NCI-H446 treated with DMSO at 0.1 percent for 48 hours (cell line): ENCODE data around the gene EEF1A2.

Source experiments
- DNase-seq: peaks from one replicate; lab custom pipeline; 2025; lab: John Stamatoyannopoulos, UW

The EEF1A2 gene

DNA sequence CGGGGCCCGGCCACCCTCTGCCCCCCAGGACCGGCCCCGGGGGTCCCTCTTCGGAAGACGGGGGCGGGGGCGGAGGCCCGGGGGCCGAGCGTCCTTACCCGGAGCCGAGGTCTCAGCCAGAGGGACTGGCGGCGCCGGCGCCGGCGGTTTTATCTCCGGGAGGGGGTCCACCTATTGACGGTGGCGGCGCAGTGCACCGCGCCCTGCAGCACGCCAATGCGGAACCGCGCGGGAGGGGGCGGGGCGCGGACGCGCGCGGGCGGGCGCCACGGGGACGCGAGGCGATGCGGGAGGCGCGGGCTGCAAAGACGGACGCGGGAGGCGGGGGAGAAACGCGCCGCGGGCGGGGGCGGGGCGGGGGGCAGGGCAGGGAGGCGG, at the start of gene EEF1A2:
Gene EEF1A2 (minus strand): TSS at position 124 of the 378 bp plus-strand sequence. CDS start 1,320 bp downstream, outside the sequence.
- DNase-seq = no peak

DNA sequence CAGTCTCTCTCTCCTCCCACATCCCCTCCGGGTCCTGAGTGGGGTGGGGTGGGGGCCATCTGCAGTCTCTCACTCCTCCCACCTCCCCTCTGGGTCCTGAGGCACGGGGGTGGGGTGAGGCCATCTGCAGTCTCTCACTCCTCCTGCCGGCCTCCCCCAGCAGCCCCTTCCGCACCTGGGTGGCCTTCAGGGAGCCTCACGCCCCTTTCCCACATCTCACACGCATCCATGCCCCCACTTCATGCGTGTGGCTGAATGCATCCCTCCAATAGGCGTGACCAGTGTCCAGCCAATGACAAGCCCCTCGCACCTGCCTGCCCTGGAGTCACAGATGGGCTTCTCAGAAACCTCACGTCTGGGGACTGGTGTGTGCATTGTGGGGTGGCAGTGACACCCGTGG, 49.7 kb upstream of the EEF1A2 start:
- DNase-seq = no peak

DNA sequence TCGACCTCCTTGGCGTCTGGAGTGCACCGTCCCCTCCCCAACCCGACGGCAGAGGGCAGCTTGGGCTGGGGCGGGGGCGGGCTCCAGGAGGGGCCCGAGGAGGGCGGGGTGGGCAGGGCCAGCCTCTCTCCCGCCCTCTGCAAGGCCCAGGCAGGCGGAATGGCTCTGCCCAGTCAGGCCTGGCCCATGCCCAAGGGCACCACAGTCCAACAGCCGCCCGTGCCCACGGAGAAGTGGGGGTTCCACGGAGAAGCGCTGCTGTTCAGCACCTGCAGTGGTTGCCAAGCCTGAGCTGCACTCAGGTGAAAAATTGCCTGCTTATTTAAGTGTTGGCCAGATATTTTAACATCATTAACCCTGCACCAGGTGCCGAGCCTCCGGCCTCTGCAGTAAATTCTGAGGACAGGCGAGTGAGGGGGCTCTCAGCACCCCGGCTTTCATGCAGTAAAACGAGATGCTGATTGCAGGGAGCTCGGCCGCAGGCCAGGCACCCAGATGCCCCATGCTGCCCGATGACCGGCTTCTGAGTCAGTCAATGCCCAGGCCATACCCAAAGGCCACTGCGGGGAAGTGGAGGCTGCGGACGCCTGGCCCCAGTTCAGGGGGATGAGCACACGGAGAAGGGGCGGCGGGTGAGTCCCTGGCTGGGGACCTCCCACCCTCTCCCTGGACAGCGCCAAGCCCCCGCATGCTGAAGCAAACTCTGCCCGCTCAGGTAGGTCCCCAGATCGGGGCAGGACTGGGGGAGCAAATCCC, 49.0 kb upstream of the EEF1A2 start, which contains the start of gene SRMS:
Gene SRMS (minus strand): TSS at position 25 of the 756 bp plus-strand sequence. CDS start 286 bp downstream, outside the sequence.
- no peak for DNase-seq

DNA sequence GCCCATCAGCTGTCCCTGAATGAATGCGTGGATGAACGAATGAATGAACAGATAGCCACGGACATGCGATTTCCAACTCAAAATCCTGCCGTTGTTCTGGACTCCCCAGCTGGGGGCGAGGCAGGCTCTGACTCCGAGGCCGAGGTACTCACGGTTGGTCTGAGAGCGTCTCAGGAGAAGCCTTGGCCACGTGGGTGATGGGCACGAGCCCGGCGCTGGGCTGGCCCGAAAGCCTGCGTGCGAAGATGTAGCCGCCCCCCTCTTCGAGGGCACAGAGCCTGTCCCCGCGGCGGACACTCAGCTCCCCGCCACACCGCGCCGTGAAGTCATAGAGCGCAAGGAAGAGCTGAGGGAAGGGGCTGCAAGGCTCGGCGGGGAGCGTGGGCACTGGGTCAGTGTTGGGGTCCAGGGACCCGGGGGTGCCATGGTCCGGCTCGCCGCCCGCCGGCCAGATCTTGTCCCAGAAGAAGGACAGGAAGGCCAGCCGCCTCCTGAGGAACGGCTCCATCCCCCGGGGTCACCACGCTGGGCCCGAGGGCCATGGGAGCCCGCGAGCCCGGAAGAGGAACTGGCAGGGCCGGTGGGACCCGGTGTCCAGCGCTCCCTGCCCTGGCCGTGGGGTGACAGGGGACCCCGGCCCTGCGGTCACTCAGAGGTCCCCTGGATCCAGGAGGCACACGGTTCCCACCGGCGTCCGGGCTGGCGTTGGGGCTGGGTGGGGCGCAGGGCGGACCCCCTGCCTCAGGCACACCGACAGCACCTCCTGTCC, 48.3 kb upstream of the EEF1A2 start:
- DNase-seq = no peak

DNA sequence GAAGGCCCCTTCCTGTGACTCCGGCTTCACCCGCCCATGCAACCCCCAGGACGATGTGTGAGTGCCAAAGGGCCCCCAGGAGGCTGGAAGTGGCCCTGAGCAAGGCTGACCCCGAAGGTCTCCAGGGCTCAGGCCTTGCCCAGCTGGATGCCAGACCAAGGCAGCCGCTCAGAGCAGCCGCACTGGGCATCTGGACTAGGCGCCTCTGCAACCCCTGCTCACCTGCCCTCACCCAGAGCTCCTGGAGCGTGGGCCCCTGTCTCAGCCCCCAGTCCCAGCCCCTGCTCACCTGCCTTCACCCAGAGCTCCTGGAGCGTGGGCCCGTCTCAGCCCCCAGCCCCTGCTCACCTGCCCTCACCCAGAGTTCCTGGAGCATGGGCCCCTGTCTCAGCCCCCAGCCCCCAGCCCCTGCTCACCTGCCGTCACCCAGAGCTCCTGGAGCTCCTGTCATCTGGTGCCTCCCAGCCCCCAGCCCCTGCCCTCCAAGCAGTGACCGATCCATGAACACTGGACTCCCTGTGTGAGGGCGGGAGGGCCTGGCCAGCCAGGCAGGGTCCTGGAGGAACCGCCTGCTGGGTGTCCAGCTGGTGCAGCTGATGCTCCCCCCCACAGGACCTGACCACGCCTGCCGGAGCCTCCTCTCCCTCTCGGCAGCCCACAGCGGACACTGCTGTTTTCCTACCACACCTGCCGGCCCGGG, 47.5 kb upstream of the EEF1A2 start:
- no peak for DNase-seq

DNA sequence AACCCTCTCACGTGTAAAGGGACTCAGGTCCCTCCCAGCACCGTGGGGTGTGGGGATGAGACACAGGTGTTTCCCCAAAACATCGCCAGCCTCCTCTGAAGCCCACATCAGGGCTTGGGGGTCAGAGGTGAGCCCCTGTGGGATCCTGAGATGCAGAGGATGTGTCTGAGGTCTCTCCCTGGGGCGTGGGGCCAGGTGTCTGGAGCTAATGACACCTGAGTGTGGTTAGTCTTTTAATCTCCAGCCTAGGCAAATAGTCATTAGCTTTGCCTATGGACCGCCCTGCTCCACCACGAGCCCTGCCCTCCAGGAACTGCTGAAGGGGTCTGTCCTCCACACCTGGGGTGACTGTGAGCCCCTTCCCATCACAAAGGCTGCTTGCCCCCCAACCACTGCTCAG, 46.9 kb upstream of the EEF1A2 start:
- no peak for DNase-seq

DNA sequence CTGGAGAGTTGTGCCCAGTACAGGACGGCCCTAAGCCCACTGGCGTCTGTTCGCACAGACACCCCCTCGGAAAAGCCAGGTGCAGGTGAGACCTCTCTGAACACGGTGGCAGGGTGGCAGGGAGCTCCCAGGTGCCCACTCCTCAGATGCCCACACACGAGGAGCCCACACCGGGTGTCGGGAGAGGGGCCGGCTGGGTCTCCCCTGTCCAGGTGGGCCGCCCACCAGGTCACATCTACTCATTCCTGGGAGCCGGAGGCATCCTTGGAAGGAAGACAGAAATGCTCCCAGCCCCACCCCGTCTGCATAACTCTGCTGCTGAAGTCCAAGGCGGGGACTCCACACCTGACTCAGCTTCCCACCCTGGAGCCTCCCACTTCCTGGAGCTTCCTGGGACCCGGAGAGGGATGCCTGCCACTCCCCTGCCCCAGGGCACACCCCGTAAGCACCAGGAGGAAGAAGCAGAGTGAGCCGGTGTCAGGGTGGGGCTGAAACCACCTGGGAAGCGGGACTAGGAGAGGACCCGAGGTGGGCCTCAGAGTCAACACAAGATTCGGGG, 46.2 kb upstream of the EEF1A2 start:
- DNase-seq = no peak

DNA sequence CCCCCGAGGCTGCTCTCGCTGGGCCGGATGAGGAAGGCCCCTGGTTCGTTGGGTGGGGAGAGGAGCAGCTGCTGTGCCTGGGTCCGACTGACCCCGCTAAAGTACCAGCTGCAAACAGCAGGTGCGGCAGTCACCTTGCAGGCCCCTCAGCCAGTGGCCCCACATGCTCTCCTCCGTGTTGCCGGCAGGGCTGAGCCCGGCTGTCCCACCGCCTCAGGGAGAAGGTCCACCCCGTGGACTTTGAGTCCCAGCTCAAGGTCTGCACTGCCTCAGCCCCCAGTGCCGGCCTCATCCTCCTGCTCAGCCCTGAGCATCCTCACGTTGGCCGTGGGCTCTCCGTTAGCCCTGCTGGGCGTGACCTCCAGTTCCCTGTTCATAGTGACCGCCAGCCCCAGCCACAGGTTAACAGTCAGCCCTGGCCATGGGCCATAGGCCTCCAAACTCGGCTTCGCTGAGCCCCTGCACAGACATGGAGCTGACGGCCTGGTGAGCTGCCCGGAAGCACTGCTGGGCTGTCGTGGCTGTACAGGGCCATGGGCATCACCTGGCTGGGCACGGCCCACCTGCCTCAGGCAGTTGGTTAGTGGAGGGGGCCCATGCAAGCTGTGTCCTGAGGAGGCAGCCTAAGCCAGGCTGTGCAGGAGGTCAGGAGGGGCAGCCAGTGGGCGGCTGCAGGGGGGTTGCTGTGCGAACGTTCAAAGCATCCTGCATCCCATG, 45.5 kb upstream of the EEF1A2 start:
- DNase-seq = no peak

DNA sequence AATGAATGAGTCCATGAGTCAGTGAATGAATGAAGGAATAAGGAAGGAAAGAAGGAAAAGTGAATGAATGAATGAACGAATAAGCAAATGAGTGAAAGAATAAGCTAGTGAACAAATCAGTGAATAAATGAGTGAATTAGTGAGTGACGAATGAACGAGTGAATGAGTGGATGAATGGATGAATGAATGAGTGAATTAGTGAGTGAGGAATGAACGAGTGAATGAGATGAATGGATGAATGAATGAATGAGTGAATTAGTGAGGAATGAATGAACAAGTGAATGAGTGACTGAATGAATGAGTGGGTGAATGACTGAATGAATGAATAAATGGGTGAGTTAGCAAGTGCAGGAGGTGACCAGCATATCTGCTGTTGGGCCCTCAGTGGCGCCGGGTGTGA, 44.9 kb upstream of the EEF1A2 start:
- DNase-seq = no peak

DNA sequence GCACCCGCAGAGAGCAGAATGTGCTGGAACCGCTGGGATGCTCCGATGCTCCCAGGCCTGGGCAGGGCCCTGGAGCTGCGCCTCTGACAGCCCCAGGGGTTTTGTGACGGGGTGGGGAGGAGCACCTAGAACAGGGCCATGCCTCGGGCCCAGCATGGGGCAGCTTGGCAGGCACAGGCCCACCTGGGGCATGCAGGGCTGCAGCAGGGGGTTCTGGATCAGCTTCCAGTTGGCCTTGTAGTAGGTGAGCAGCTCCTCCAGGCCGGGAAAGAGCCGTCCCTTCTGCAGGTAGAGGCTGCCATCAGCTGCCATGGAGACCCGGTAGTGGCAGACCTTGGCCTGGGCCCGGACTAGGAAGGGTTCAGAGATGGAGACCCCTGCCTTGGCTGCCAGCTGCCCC, 44.2 kb upstream of the EEF1A2 start:
- DNase-seq = no peak

DNA sequence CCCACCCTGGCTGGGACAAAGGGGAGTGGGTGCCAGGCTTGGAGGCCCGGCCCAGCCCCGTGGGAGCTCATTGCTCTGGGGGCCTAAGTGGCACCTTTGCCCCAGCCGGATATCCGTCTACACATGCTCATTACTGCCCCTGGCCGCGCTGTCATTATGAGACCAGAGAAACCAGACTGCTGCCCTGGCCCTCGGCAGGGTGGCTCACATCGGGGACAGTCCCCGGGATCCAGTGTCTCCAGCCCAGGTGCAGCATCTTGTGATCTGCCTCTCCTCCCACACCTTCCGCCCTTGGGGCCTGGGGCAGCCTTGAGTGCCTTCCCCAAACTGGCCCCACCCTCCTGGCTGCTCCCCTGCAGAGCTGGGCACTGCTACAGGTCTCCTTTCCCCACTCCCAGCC, 43.8 kb upstream of the EEF1A2 start:
- DNase-seq = no peak

DNA sequence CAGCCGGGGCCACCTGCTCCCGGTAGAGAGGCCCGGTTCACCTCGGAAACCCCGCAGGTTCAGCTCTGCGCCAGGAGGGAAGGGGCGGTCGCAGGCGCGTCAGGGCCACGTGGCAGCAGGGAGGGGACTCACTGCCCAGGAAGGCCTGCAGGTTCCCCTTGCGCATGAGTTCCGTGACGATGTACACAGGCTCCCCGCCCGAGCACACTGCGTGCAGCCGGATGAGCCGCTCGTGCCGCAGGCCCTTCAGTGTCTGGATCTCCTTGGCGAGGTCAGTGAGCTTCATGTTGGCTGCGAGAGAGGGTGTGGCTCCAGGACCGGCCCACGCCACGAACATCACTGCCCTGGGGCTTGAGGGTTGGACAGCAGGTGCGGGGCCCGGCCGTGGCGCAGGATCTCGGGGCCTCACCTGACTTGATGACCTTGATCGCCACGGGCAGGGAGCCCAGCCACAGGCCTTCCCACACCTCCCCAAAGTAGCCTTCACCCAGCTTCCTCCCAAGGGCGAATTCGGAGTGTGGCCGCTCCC, 43.2 kb upstream of the EEF1A2 start:
- DNase-seq = no peak

DNA sequence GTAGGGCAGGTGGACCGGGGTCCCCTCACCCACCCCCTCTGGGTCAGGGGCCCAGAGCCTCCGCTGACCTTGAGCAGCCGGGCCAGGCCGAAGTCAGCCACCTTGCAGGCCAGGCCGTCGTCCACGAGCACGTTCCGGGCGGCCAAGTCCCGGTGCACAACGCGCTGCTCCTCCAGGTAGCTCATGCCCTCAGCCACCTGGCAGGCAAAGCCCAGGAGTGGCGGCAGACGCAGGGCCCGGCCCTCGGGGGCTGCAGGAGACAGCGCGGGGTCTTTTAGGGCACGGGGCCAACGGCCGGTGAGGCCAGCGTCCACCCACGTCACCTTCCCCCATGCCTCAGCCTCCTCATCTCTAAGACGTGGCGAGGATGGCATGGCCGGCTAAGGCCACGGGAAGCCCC, 42.5 kb upstream of the EEF1A2 start:
- no peak for DNase-seq

DNA sequence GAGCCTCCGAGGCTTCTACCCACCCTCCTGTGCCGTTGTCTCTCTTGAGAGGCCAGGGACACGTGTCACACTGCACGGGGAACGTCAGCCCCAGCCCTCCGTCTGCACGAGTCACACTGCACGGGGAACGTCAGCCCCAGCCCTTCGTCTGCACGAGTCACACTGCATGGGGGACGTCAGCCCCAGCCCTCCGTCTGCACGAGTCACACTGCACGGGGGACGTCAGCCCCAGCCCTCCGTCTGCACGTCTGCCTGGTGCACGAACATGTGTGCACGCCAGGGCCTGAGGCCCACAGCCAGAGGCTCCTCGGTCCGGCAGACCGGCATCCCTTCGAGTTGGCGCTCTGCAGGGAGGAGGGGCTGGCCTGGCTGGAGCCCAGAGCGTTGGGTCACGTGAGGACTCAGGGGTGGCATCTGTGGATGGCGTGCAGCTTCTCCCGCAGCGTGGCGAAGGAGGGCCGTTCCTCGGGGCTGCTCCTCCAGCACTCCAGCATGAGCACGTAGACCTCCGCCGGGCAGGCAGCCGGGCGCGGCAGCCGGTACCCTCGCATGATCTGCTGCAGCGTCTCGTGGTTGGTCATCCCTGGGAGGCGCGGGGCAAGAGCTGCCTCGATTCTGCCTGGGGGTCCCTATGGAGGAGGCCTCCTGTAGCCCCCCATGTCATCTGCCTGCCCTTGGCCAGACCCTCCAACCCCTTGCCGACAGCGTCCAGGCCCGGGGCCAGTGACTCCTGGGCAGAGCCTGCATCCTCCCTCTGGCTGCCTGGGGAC, 41.7 kb upstream of the EEF1A2 start:
- no peak for DNase-seq

DNA sequence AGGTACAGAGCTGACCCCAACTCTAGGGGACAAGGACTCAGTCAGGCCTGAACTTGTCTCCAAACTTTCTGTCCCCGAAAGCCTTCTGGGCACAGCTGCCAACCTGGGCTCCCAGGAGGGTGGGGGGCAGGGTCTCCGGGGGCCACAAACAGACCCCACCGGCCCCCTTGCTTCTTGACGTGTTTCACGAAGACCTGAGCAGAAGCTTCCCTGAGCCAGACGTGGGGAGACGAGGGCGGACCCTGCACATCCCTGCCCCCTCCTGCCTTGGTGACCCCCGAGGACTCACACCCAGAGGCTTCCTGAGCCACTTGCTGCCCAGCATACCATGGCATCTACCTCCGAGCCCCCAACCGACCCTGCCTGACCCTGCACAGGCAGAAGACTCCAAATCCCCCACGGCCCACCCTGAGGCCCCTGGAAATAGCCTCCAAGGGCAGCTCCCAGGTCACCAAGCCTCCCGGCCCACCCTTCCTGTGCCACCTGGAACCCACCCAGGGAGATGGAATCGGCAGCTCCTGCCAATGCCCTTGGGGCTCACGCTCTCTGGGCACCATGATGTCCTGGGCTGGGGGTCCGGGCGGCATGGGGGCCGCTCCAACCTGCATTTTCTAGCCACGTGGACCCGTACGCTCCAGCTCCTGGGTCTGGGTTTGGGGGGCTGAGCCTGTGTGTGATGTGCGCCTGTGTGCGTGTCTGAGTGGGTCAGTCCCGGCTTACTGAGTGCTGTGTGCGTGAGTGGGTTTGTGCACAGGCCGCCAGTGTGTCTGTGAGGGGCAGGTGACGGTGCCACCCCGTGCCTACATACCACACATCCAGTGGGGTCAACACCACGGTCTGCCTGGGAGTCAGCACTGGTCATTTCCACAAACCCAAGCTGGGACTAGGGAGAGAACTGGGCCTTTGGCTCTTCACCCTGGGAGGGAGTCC, 40.8 kb upstream of the EEF1A2 start:
- no peak for DNase-seq

DNA sequence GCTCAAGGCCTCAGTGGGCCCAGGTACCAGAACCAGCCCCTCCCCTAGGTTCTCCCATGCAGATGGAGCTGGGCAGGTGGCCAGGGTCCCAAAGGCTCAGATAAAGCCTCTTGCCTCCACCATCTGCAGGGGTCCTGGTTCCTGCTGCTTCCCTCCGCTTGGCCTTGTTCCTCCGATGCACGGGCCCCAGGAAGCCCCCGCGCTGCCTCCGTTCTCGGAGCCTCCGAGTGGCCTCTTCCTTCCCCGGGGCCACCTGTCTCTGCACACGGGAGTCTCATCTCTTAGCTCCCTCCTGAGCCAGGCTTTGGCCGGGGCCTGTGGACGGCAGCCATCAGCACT, 40.2 kb upstream of the EEF1A2 start:
- no peak for DNase-seq

DNA sequence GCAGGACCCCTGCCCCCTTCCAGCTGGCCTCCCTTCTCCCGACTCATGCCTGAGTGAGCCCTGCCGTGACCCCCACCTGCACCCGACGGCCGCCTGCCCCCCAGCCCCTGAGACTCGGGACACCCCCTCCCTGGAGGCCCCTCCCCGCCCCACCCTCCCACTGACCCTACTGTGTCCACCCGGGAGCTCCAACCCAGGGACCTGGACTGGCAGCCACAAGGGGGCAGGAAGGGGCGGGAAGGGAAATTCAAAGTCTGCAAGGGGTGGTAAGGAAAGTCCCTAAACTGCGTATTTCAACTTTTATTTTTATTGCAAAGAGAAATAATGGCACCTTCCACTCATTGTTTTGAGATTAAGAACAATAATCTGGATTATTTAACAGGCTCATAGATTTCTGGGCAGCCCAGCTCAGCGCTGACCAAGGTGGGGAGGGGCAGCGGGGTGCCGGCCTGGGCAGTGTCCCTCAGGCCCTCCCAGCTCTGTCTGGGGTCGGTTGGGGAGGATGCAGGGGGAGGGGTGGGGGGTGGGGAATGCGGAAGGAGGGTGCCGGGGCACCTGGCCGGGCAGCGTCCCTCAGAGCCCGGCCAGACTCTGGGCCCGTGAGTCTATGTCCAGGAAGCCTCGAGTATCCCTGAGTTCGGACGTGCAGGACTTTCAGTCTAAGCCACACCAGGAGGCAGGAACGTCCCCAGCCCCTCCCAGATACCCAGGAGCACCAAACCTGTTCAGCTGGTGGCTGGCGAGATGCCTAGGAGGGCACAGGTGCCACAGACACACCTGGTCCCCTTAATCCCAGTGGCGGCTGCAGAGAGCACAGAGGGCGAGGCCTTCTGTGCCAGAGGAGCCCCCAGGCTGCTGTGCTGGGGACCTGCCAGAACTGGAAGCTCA, 39.6 kb upstream of the EEF1A2 start:
- no peak for DNase-seq

DNA sequence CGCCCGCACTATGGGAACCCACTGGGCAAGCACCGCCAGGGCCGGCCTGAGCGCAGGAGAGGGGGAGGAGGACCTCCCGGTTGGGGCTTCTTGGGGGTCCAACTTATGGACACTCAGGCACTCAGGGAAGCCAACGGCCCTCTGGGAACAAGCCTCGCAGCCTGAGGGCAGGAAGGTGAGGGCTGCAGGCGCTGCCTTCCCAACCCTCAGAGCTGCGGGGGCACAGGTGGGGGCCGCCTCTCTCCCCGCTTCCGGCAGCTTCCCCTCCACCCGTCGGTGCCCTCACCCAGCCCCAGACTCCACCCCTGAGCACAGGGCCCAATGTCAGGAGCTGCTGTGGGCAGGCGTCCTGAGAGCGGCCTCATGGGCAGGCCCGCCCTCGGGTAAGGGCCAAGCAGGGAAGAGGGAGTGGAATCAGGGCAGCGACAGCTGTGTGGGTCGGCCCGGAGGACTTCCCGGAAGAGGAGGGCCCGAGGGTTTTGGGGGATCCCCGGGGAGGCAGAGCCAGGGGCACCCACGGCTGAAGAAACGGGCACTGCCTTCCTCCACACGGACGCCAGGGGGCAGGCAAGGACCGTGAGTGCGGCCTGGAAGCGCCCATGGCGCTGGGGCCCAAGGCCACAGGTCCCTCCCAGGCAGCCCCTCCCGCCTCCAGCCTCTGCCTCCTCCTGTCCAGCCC, 38.8 kb upstream of the EEF1A2 start:
- DNase-seq = peak; percentile 51
